Muscle layer of colon (tissue), 2 donors: ENCODE data around the gene HMGCS1.

ENCODE experiments used
- H3K27ac ChIP-seq: one replicate; pipeline ENCODE4 v1.7.0; 2013; ENCODE audit warnings: low read depth, mild to moderate bottlenecking, low read length, moderate library complexity
- H3K27me3 ChIP-seq, 2 donors: one replicate each; pipeline ENCODE4 v1.7.0; 2013; ENCODE audit warnings: low read length in 2 of 2, mild to moderate bottlenecking in 2 of 2; ENCODE audit not compliant: insufficient read depth in 2 of 2, control insufficient read depth in 1 of 2
- H3K36me3 ChIP-seq: one replicate; pipeline ENCODE4 v1.7.0; 2013; ENCODE audit warnings: mild to moderate bottlenecking, low read length; ENCODE audit not compliant: insufficient read depth
- H3K4me1 ChIP-seq: one replicate; pipeline ENCODE4 v1.7.0; 2013; ENCODE audit warnings: mild to moderate bottlenecking, low read length; ENCODE audit not compliant: insufficient read depth
- H3K4me3 ChIP-seq, 2 donors: one replicate each; pipeline ENCODE4 v1.7.0; 2013; ENCODE audit warnings: low read length in 2 of 2, low read depth in 1 of 2, mild to moderate bottlenecking in 1 of 2, moderate library complexity in 1 of 2
- H3K9ac ChIP-seq: one replicate; pipeline ENCODE4 v1.7.0; 2013; ENCODE audit warnings: low read length
- H3K9me3 ChIP-seq: one replicate; pipeline ENCODE4 v1.7.0; 2013; ENCODE audit warnings: mild to moderate bottlenecking, low read length
- donor health status: abdominal sarcoma.
- donor health status: Adenocarcinoma of cecum.

HMGCS1 gene

DNA sequence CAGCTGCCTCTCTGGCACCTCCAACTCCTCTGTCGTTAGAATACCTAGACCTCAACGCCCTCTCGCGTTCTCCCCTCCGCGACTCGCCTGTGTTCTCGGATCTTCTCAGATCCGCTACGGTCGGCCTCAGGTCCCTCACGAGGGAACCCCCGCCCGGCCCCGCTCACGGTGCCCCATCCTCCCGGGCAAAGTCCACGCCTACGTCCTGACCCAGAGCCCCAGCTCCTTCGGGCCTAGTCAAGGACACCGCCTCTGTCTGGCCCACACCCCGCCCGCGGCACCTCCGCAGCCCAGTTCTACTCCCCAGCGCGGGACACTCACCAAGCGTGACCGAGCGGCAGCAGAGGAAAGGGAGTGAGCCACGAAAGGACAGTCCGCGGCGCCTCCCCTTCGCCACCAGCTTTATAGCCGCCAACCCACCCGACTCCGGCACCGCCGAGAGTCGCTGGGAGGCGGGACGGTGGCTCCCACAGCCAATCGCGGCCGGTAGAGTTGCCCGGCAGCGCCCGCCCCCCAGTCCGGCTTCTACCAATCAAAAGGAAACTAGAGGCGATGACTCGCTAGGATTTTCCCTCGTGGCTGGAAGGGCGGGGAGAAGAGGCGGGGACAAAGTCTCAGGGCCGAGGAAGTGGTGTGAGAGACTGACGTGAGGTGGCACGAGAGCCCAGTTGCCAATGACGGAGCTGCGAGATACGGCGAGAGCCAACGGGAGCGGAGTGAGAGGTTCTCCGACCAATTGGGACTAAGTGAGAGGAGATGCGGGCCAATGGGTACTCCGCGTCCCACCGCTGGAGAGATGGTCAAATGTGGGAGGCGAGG is at the start of gene HMGCS1:
Gene HMGCS1 (minus strand): TSS at position 378 of the 819 bp plus-strand sequence. CDS start 14,447 bp downstream, outside the sequence.
- Histone ChIP-seq H3K4me1 (peaks cover 14% of the 10 kb centered on the region), H3K9ac (peak within 1 kb of the TSS; percentile 62), H3K27me3 (no peaks in the 10 kb centered on the region), H3K36me3 (no peaks in the 10 kb centered on the region), H3K9me3 (no peaks in the 10 kb centered on the region), H3K4me3 (peak within 1 kb of the TSS; percentile 62 to 78), H3K27ac (peak within 1 kb of the TSS; percentile 36)

DNA sequence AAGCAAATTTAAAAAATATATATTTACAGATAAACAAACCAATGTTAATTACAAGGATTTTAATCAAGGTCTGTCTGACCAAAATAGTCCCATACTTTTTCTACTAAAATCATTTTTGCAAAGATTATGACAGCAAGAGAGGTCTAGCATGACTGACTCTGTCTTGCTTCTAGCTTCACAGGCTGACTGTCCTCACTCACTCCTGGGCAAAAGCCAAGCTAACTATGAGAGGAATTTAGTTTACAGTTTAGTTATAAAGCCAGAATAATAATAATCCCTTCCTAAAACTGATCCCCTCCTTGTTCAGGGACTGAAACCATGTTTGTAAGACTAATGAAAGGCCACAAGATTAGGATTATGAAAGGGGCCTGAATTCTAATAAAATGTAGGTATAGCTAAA is 45.5 kb upstream of the HMGCS1 start:
- H3K4me3 ChIP-seq, result no peak overlapping the region
- H3K27ac ChIP-seq, result no peak overlapping the region
- no peaks in the 10 kb centered on the region for H3K27me3 ChIP-seq
- H3K9me3 ChIP-seq, result no peaks in the 10 kb centered on the region
- no peaks in the 10 kb centered on the region for H3K4me1 ChIP-seq
- no peak overlapping the region for H3K9ac ChIP-seq
- H3K36me3 ChIP-seq, result no peaks in the 10 kb centered on the region

DNA sequence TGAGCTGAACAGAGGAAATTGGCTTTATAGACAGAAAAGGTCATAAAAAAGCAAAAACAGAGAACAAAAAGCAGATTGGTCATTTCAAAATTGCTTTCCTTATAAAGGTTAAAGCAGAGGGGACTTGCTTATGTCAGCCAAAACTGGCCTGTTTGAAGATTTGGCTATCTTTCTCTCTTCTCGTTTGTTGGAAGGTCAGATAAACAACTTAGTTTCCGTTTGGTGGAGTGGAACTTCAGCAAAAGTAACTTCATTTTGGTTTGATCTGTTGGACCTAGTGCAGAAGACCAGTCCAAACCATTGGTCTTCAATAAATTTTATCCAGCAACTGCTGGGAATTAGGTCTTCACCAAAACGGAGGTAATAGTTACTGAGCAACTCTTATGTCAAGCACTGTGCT is 45.1 kb upstream of the HMGCS1 start:
- no peaks in the 10 kb centered on the region for H3K9me3 ChIP-seq
- no peaks in the 10 kb centered on the region for H3K27me3 ChIP-seq
- no peak overlapping the region for H3K27ac ChIP-seq
- no peaks in the 10 kb centered on the region for H3K36me3 ChIP-seq
- H3K4me1 ChIP-seq, result no peaks in the 10 kb centered on the region
- no peak overlapping the region for H3K9ac ChIP-seq
- H3K4me3 ChIP-seq, result no peak overlapping the region

DNA sequence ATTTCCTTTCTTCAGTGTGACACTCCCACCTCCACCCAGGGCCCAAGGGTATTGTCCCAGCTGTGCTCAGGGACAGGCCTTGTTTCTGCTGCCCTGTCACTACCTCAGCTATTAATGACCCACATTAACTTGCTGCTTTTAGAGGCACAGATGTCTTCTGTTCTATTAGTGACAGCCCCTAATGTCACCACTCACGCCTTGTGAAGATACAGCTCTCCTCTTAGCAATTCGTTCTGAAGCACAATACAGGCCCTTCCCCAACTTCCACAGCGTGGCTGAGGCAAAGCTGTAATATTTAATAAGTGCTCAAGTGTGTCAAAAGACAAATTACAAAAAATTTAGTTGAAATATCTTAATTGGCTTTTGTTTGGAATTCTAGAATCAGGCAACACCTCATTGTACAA is 44.7 kb upstream of the HMGCS1 start:
- no peaks in the 10 kb centered on the region for H3K27me3 ChIP-seq
- H3K36me3 ChIP-seq, result no peaks in the 10 kb centered on the region

DNA sequence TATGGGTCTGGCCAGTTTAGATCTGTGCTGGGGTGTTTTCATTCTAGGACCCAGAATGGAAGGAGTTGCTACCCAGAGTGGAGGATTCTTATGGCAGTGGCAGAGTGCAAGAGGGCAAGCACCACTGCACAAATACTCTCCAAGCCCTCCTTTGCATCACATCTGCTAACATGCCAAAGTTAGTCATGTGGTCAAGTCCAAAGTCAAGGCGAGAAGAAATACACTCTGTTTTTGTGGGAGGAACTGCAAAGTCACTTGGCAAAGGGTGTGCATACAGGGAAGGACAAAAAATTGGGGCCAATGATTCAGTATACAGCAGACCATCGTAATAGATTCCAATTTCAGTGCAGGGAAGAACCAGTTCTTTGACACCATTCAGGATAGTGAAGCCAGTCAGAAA is 43.9 kb upstream of the HMGCS1 start:
- H3K4me1 ChIP-seq, result no peaks in the 10 kb centered on the region
- no peak overlapping the region for H3K9ac ChIP-seq
- H3K36me3 ChIP-seq, result no peaks in the 10 kb centered on the region
- H3K9me3 ChIP-seq, result no peaks in the 10 kb centered on the region
- no peaks in the 10 kb centered on the region for H3K27me3 ChIP-seq
- no peak overlapping the region for H3K4me3 ChIP-seq
- no peak overlapping the region for H3K27ac ChIP-seq

More for the DNA sequence above, 44.7 kb upstream of the HMGCS1 start:
- H3K9me3 ChIP-seq, result no peaks in the 10 kb centered on the region
- no peaks in the 10 kb centered on the region for H3K4me1 ChIP-seq
- H3K4me3 ChIP-seq, result no peak overlapping the region
- no peak overlapping the region for H3K9ac ChIP-seq
- no peak overlapping the region for H3K27ac ChIP-seq

DNA sequence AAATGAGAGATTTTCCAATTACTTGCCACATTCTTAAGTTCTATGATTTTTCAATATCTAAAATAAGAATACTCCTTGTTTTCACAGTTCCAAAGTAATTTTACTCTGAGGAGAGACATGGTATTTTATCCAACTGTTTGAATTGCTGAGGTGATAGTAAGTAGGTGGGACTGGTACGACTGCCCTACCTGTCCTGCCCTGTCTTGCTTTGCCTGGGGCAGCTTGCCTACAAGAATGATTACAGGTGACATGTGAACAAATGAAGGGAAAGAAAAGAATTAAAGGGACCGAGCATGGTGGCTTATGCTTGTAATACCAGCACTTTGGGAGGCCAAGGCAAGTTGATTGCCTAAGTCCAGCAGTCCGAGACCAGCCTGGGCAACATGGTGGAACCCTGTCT is 41.6 kb upstream of the HMGCS1 start:
- Histone ChIP-seq H3K27ac (no peak overlapping the region), H3K36me3 (no peaks in the 10 kb centered on the region), H3K4me1 (no peaks in the 10 kb centered on the region), H3K9ac (no peak overlapping the region), H3K9me3 (no peaks in the 10 kb centered on the region), H3K4me3 (no peak overlapping the region), H3K27me3 (no peaks in the 10 kb centered on the region)

DNA sequence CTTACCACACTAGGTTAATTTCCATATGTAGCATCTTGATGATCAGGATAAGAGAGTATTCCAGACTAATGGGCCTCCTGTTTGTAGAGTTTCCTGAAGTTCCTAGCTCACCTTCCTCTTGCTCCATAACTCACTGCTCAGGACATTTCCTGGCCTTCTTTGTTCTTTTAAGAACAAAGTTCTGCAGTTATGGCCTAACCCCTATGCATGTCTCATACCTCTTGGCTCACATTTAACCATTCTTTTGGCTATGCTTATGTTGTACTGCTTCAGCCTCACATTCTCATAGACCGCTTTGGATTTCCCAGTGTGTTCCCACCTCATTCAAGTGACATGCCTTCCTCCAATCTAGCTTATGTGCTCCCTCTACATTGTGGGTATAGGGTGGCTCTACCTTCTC is 40.5 kb upstream of the HMGCS1 start:
- Histone ChIP-seq H3K4me1 (no peaks in the 10 kb centered on the region), H3K27me3 (no peaks in the 10 kb centered on the region), H3K9me3 (no peaks in the 10 kb centered on the region), H3K36me3 (no peaks in the 10 kb centered on the region), H3K27ac (no peak overlapping the region), H3K4me3 (no peak overlapping the region), H3K9ac (no peak overlapping the region)

DNA sequence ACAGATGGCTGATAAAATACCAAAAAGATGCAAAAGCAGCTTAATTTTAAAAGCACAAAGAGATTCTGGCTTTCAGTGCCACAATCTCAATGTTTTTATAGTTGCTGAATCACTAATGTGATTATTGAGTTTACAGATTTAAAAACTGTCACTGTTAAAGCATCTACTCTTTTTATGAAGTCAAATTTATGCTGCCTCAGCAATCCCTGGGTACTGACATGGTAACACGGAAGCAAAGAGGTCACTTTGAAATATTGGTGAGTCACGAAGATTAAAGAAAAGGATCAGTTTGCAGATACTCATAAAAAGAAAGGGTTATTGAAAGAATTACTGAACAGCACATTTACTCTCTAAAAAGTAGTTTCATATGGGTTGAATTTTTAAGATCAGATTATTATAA is 39.7 kb upstream of the HMGCS1 start:
- H3K4me3 ChIP-seq, result no peak overlapping the region
- H3K9me3 ChIP-seq, result no peaks in the 10 kb centered on the region
- no peaks in the 10 kb centered on the region for H3K36me3 ChIP-seq
- H3K4me1 ChIP-seq, result no peaks in the 10 kb centered on the region
- H3K9ac ChIP-seq, result no peak overlapping the region
- H3K27me3 ChIP-seq, result no peaks in the 10 kb centered on the region
- H3K27ac ChIP-seq, result no peak overlapping the region

DNA sequence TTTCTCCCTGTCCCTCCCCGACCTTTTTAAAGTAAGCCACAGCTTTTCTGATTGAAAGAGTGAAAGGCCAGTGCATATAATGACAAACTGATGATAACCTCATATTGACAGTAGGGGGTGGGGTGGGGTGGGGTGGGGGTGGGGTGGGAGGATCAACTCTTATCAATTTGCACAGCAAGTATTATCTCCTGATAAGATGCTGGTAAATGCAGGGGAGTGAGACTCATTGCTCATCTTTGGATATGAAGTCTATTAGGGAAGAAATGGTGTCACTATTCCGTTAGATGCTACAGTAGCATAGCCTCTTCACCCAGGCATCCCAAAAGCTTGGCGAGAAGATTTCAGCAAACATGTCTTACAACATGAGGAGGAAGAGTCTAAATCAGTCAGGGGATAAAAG is 38.9 kb upstream of the HMGCS1 start:
- Histone ChIP-seq H3K9me3 (no peaks in the 10 kb centered on the region), H3K27ac (no peak overlapping the region), H3K36me3 (no peaks in the 10 kb centered on the region), H3K4me3 (no peak overlapping the region), H3K4me1 (no peaks in the 10 kb centered on the region), H3K9ac (no peak overlapping the region), H3K27me3 (no peaks in the 10 kb centered on the region)

DNA sequence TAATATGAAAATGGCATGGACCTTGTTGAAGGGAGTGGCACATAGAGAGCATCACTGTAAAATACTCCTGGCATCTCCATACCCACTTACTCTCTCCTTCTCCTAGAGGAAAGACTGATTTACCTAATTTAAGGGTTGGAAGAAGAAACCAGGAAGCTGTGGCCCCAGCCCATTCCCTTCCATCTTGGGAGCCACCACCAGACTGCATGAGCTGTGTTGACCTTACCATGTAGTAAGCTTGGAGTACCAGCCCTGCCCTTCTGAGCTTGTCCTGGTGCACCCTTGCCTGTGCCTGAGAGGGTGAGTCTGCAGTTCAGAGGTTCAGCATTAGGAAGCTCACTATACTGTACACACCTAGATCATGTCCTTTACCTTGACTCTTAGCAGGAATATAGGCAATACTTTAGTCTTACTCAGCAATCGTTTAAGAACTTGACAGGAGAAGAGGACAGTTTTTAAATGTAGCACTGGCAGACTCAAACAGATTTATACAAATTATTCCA is 35.7 kb upstream of the HMGCS1 start:
- Histone ChIP-seq H3K27me3 (no peaks in the 10 kb centered on the region), H3K4me3 (no peak overlapping the region), H3K9ac (no peak overlapping the region), H3K36me3 (no peaks in the 10 kb centered on the region), H3K9me3 (no peaks in the 10 kb centered on the region), H3K27ac (no peak overlapping the region), H3K4me1 (no peaks in the 10 kb centered on the region)

DNA sequence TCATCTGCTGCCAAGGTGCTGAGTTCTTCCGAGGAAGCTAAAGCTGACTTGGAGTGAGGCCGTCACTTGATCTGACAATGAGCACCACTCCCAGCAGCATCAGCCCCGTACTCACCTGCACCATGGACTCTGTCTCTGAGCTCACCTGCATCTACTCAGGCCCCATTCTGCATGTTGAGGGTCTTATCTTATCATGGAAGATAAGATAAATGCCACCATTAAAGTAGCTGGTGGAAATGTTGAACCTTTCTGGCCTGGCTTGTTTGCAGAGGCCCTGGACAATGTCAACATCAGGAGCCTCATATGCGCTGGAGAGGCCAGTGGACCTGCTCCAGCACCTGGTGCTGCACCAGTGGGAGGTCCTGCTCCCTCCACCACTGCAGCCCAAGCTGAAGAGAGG is 35.0 kb upstream of the HMGCS1 start:
- H3K36me3 ChIP-seq, result no peaks in the 10 kb centered on the region
- no peak overlapping the region for H3K27ac ChIP-seq
- H3K9ac ChIP-seq, result no peak overlapping the region
- no peaks in the 10 kb centered on the region for H3K27me3 ChIP-seq
- no peak overlapping the region for H3K4me3 ChIP-seq
- H3K4me1 ChIP-seq, result no peaks in the 10 kb centered on the region
- no peaks in the 10 kb centered on the region for H3K9me3 ChIP-seq

DNA sequence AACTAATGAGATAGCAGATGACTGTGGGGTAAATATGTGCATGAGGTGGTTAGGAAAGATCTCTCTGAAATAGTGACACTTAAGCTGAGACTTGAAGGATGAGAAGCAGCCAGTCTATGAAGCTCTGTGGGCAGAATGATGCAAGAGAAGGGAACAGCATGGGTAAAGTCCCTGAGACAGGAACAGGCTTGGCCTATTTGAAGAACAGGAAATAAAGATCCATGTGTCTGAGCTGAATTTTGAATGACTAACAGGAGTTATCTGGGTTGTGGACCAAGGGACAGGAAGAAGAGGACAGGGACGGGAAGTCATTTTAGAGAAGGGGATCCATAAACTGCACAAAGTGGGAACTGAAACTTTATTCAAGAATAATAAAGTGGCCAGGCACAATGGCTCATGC is 25.6 kb upstream of the HMGCS1 start:
- H3K27ac ChIP-seq, result no peak overlapping the region
- no peaks in the 10 kb centered on the region for H3K9me3 ChIP-seq
- H3K4me1 ChIP-seq, result no peaks in the 10 kb centered on the region
- no peaks in the 10 kb centered on the region for H3K36me3 ChIP-seq
- no peak overlapping the region for H3K9ac ChIP-seq
- H3K4me3 ChIP-seq, result no peak overlapping the region
- no peaks in the 10 kb centered on the region for H3K27me3 ChIP-seq
